ENCODE results near the gene PARP3. TPM values are rescaled to one million over a fixed set of nuclear protein-coding genes. Genes with fewer than 3 reads are reported as not detected.
A peak's percentile ranks its signal among the peaks of the same experiment; 100 is the strongest.

The PARP3 gene
- total RNA-seq, 4 donors from 2014 or later, result 32.1 to 50.8 (median 47.1) TPM

DNA sequence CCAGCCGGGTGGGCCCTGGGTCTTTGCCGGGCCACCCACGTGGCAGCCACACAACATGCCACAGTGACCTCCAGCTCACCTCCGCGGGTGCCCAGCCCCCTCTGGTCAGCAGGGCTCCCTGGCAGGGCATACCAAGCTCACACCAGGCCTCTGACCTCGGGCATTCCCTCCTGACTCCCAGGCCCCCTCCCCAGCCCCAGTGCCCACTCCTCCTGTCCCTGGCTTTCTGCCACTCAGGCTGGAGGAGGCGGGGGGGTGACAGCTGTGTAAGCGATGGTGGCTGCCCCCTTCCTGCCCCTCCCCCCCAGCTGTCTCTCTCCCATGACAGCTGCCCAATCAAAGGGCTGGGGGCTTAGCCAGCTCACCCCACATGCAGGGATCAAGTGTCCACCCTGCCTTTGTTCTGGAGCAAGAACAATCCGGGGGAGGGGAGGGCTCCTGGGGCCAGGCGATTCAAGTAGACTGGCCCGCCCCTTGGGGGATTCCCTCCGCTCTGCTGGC, 21.8 kb downstream of the PARP3 start:
- Histone ChIP-seq H3K27me3 (no peaks in the 10 kb centered on the region), H3K36me3 (no peaks in the 10 kb centered on the region), H3K27ac (no peak overlapping the region), H3K4me3 (replicated peaks in 1 of 3) (no peak overlapping the region), H3K9me3 (no peaks in the 10 kb centered on the region), H3K4me1 (peaks cover 10 to 11% of the 10 kb centered on the region in 2 donors)
- WGBS, 2 donors, result 64 to 67% methylated on average over 6 to 11 of the region's 12 CpGs
- TF ChIP-seq, protein P1, sequence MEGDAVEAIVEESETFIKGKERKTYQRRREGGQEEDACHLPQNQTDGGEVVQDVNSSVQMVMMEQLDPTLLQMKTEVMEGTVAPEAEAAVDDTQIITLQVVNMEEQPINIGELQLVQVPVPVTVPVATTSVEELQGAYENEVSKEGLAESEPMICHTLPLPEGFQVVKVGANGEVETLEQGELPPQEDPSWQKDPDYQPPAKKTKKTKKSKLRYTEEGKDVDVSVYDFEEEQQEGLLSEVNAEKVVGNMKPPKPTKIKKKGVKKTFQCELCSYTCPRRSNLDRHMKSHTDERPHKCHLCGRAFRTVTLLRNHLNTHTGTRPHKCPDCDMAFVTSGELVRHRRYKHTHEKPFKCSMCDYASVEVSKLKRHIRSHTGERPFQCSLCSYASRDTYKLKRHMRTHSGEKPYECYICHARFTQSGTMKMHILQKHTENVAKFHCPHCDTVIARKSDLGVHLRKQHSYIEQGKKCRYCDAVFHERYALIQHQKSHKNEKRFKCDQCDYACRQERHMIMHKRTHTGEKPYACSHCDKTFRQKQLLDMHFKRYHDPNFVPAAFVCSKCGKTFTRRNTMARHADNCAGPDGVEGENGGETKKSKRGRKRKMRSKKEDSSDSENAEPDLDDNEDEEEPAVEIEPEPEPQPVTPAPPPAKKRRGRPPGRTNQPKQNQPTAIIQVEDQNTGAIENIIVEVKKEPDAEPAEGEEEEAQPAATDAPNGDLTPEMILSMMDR (IDR thresholded peaks at IDR 0.05), result no peak
- TF ChIP-seq POLR2A (IDR thresholded peaks at IDR 0.05), result no peak
- no peak for DNase-seq
- intact Hi-C loops (cut with DNase I), result no loop called here

DNA sequence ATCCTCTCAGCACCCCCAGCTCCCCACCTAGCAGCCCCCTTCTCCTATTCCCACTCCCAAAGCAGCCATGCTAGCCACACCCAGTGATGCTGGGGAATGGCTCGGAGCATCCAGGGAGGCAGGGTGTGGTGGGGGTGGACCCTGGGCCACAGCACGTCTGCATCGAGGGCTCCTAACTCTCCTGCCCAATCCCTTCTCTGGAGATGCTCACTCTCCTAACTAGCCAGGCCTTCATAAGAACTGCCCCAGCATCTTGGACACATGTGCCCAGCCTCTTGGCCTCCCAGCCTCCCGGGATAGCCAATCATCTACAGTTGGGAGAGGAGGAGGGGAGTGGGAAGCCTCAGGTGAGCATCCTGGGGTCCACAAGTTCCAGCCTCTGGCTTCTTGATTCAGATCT, 22.4 kb downstream of the PARP3 start:
- H3K9me3 ChIP-seq, result no peaks in the 10 kb centered on the region
- TF ChIP-seq, protein P1 (IDR thresholded peaks at IDR 0.05), result no peak
- no peak for TF ChIP-seq POLR2A (IDR thresholded peaks at IDR 0.05)
- H3K4me3 ChIP-seq (replicated peaks in 1 of 3), result no peak overlapping the region
- H3K27ac ChIP-seq, result no peak overlapping the region
- no peaks in the 10 kb centered on the region for H3K27me3 ChIP-seq
- peaks cover 10 to 11% of the 10 kb centered on the region in 2 donors for H3K4me1 ChIP-seq
- no peaks in the 10 kb centered on the region for H3K36me3 ChIP-seq
- no peak for DNase-seq
- intact Hi-C loops (cut with DNase I), result no loop called here
- WGBS, 2 donors, result 74 to 75% methylated on average over 4 of the region's 4 CpGs

DNA sequence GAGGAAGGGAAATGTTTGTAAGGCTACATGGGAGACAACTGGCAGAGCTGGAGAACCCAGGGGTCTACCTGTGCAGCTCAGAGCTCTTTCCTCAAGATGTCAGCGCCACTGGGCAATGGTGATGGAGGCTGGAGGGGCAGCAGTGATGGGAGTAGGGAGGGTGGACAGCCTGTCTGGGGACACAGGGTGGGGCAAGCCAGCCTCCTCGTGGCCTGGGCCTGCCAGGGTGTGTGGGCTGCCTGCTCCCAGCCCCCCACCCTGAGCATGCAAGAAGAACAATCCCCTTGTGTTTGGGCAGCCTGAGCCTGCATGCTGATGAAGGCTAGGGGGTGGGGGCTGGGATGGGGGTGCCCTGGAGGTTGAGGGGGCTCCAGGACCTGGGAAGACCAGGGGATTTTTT, 23.9 kb downstream of the PARP3 start:
- intact Hi-C loops (cut with DNase I), result no loop called here
- DNase-seq, result no peak
- WGBS, 2 donors, result 85 to 100% methylated on average over 1 to 2 of the region's 2 CpGs
- no peaks in the 10 kb centered on the region for H3K27me3 ChIP-seq
- no peak overlapping the region for H3K27ac ChIP-seq
- peaks cover 10 to 11% of the 10 kb centered on the region in 2 donors for H3K4me1 ChIP-seq
- no peak overlapping the region for H3K4me3 ChIP-seq (replicated peaks in 1 of 3)
- H3K9me3 ChIP-seq, result no peaks in the 10 kb centered on the region
- no peak for TF ChIP-seq POLR2A (IDR thresholded peaks at IDR 0.05)
- TF ChIP-seq, protein P1 (IDR thresholded peaks at IDR 0.05), result no peak
- no peaks in the 10 kb centered on the region for H3K36me3 ChIP-seq

DNA sequence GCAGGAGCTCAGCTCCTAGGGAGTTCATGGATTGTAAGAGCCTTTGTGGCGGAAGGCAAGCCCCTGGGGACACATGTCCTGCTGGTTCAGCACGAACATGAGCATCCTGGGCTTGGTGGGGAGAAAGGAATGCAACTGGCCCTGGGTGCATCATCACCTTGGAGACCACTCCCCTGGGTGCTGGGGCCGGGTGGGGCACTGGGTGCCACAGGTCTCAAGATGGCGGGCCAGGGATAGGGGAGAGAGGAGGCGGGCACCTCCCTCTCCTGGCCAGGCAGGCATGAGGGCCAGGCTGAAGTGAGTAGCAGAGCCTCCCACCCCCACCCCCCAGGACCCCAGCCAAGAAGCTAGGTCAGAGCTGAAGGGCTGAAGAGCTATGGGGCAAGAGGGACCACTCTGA, 24.3 kb downstream of the PARP3 start:
- 80 to 100% methylated on average over 1 to 2 of the region's 5 CpGs for WGBS, 2 donors
- H3K27me3 ChIP-seq, result no peaks in the 10 kb centered on the region
- H3K4me3 ChIP-seq (replicated peaks in 1 of 3), result peak overlapping the region in 2 of 3 donors; percentile 61 to 73
- intact Hi-C loops (cut with DNase I), result no loop called here
- no peak for DNase-seq
- H3K4me1 ChIP-seq, result peaks cover 10 to 11% of the 10 kb centered on the region in 2 donors
- H3K9me3 ChIP-seq, result no peaks in the 10 kb centered on the region
- no peaks in the 10 kb centered on the region for H3K36me3 ChIP-seq
- H3K27ac ChIP-seq, result peak overlapping the region in 1 of 3 donors; percentile 53
- no peak for TF ChIP-seq POLR2A (IDR thresholded peaks at IDR 0.05)
- TF ChIP-seq, protein P1 (IDR thresholded peaks at IDR 0.05), result no peak

DNA sequence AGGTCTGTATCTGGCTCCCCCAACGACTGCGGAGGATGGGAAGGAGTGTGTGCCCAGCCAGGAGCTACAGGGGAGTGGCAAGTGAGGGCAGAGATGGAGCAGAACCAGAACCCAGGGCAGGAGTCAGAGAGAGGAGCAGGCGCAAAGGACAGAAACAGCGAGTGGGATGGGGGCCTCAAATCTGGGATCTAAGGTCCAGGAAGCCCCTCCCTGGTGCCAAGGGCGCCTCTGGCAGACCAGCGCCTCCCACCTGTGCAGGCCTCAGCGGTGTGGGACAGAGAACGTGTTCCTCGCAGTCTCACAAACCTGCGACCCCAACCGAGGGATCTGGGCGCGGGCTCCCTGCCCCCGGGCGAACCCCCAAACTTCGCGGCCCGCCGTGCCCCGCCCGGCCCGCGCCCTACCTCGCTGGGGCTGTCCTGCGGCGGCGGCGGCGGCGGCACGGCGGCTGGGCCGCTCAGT, 24.8 kb downstream of the PARP3 start:
- intact Hi-C loops (cut with DNase I), result no loop called here
- Histone ChIP-seq H3K4me1 (peaks cover 10 to 11% of the 10 kb centered on the region in 2 donors), H3K27ac (peak overlapping the region; percentile 53 to 69 (median 56)), H3K27me3 (no peaks in the 10 kb centered on the region), H3K9me3 (no peaks in the 10 kb centered on the region), H3K36me3 (no peaks in the 10 kb centered on the region), H3K4me3 (replicated peaks in 1 of 3) (peak overlapping the region; percentile 38 to 73 (median 61))
- WGBS, 2 donors, result 9 to 14% methylated on average over 5 to 15 of the region's 33 CpGs
- DNase-seq, result no peak
- no peak for TF ChIP-seq POLR2A (IDR thresholded peaks at IDR 0.05)
- TF ChIP-seq, protein P1 (IDR thresholded peaks at IDR 0.05), result peak in 1 of 6 experiments; percentile 12

Measured in thyroid gland (tissue), 4 donors.